Measurements from ENCODE around the gene CADPS2. TPM values are rescaled to one million over a fixed set of nuclear protein-coding genes. Genes with fewer than 3 reads are reported as not detected.
A peak's percentile ranks its signal among the peaks of the same experiment; 100 is the strongest.

The CADPS2 gene
- total RNA-seq, 2 donors from 2014 or later = 31.9 to 63.9 TPM

GRCh38 chr7:122889116-122889515 is 2.9 kb upstream of the CADPS2 start:
- Histone ChIP-seq H3K36me3 (replicated peaks in 1 of 2; ENCODE audit: insufficient read depth in 1 of 2, low read depth in 2 of 2) (no peaks in the 10 kb centered on the region), H3K4me3 (no peak overlapping the region), H3K9me3 (no peaks in the 10 kb centered on the region), H3K4me1 (peaks cover 11% of the 10 kb centered on the region), H3K27me3 (no peaks in the 10 kb centered on the region), H3K27ac (no peak overlapping the region)
- no peak for DNase-seq
- intact Hi-C loops (cut with DNase I) = no loop called here
- no peak for TF ChIP-seq CTCF (IDR thresholded peaks at IDR 0.05)
- TF ChIP-seq POLR2A (IDR thresholded peaks at IDR 0.05) = no peak
- WGBS, 2 donors = 96 to 100% methylated on average over 1 of the region's 1 CpG
- ATAC-seq = no peak

GRCh38 chr7:122887848-122888247 is 1.6 kb upstream of the CADPS2 start:
- H3K27ac ChIP-seq = peak overlapping the region in 1 of 4 donors; percentile 90
- H3K27me3 ChIP-seq = no peaks in the 10 kb centered on the region
- ATAC-seq = no peak
- H3K4me3 ChIP-seq = no peak overlapping the region
- H3K9me3 ChIP-seq = no peaks in the 10 kb centered on the region
- no peak for DNase-seq
- intact Hi-C loops (cut with DNase I) = no loop called here
- H3K36me3 ChIP-seq (replicated peaks in 1 of 2; ENCODE audit: insufficient read depth in 1 of 2, low read depth in 2 of 2) = no peaks in the 10 kb centered on the region
- H3K4me1 ChIP-seq = peaks cover 23% of the 10 kb centered on the region
- no peak for TF ChIP-seq CTCF (IDR thresholded peaks at IDR 0.05)
- TF ChIP-seq POLR2A (IDR thresholded peaks at IDR 0.05) = no peak

DNA sequence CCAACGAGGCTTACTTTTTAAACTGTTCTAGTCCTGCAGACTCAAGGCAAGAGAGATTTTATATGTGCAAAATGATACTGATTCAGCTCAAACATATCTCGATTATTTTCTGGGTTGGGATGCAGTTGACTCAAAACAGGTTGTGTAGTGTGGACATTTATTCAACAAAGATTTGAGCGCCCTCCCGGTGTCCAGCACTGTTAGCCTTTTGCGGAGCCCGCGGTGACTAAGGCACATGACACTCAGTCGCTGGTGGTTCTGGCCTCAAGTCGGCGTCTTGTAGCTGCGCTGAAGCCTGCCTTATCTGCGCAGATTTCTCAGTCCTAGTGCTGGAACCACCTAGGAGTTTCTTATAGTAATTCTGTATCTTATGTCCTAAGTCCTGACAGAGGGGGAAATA is 938 bp upstream of the CADPS2 start:
- no peaks in the 10 kb centered on the region for H3K27me3 ChIP-seq
- H3K27ac ChIP-seq = peak overlapping the region; percentile 90 to 98 (median 95)
- intact Hi-C loops (cut with DNase I) = no loop called here
- H3K9me3 ChIP-seq = no peaks in the 10 kb centered on the region
- peak; percentile 72 to 85 (median 82) for DNase-seq
- H3K4me3 ChIP-seq = peak overlapping the region in 1 of 2 donors; percentile 93
- no peak for TF ChIP-seq POLR2A (IDR thresholded peaks at IDR 0.05)
- peak in 5 of 7 experiments; percentile 6 to 50 (median 34) for TF ChIP-seq CTCF (IDR thresholded peaks at IDR 0.05)
- peak; percentile 62 for ATAC-seq
- no peaks in the 10 kb centered on the region for H3K36me3 ChIP-seq (replicated peaks in 1 of 2; ENCODE audit: insufficient read depth in 1 of 2, low read depth in 2 of 2)
- H3K4me1 ChIP-seq = peaks cover 29% of the 10 kb centered on the region
- WGBS, 2 donors = 0 to 1% methylated on average over 12 of the region's 12 CpGs

DNA sequence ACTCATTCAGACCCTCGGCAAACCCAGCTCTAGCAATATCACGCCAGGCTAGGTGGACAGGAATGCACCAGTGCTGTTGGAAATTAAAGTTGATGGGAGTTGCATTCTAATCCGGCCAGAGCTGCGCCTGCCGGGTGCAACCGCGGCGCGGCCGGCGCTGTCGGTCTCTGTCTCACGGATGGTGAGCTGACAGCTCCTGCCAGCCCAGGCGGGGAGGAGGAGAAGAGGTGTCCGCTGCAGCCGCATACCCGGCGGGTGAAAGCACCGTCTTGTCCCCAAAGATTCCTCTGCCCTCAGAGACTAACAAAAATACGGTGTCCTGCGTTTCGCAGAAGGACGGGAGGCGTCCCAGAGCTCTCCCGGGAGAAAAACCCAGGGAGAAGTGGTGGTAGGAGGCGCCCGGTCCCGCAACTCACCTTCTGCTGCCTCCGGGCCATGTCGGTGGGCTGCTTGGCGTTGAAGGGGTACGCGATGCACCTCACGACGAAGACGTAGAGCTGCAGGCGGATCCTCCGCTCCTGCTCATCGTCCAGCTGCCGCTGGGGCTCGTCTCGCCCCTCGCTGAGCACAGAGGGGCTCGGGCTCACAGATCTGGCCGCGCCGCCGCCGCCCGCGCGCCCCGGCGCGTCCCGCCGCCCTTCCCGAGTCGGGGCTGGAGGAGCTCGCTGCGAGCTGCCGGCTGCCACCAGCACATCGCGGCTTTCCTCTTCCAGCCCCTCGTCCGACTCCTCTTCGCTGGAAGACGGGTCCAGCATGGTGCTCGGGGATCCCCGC is 490 bp downstream of the CADPS2 start:
- 0 to 1% methylated on average over 5 to 69 of the region's 70 CpGs for WGBS, 2 donors
- H3K9me3 ChIP-seq = no peaks in the 10 kb centered on the region
- H3K27me3 ChIP-seq = no peaks in the 10 kb centered on the region
- H3K27ac ChIP-seq = peak overlapping the region; percentile 90 to 98 (median 95)
- TF ChIP-seq CTCF (IDR thresholded peaks at IDR 0.05) (peak in 4 of 7 experiments; percentile 8 to 27 (median 16)), POLR2A (IDR thresholded peaks at IDR 0.05) (no peak)
- DNase-seq (peak; percentile 30 to 41 (median 40)), ATAC-seq (peak; percentile 39)
- intact Hi-C loops (cut with DNase I) = no loop called here
- peaks cover 41% of the 10 kb centered on the region for H3K4me1 ChIP-seq
- peak overlapping the region; percentile 79 to 93 for H3K4me3 ChIP-seq
- no peaks in the 10 kb centered on the region for H3K36me3 ChIP-seq (replicated peaks in 1 of 2; ENCODE audit: insufficient read depth in 1 of 2, low read depth in 2 of 2)

DNA sequence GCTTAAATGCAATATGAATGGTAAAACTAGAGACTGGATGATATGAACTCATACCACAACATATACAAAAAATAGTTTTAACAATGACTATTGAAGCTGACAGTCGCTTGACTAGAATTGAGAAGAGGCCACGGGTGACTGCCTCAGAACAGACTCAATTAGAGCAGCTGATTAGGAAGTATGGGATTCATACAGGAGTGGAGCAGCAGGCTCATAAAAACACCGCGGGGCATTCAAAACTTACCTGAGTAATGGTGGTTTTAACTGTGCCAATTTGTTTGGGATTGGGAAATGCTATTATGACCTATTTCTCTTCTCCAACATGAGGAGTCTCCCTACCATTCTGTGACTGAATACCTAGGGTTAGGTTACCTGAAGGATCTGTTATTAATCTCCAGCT is 2.1 kb downstream of the CADPS2 start:
- WGBS, 2 donors = 15 to 22% methylated on average over 4 of the region's 4 CpGs
- no peak overlapping the region for H3K4me3 ChIP-seq
- peaks cover 49% of the 10 kb centered on the region for H3K4me1 ChIP-seq
- DNase-seq (peak in 2 of 4 donors; percentile 10 to 20), ATAC-seq (no peak)
- TF ChIP-seq POLR2A (IDR thresholded peaks at IDR 0.05) (no peak), CTCF (IDR thresholded peaks at IDR 0.05) (no peak)
- no peaks in the 10 kb centered on the region for H3K27me3 ChIP-seq
- H3K9me3 ChIP-seq = no peaks in the 10 kb centered on the region
- no peaks in the 10 kb centered on the region for H3K36me3 ChIP-seq (replicated peaks in 1 of 2; ENCODE audit: insufficient read depth in 1 of 2, low read depth in 2 of 2)
- peak overlapping the region in 3 of 4 donors; percentile 5 to 97 (median 54) for H3K27ac ChIP-seq
- intact Hi-C loops (cut with DNase I) = no loop called here

Measured in body of pancreas (tissue), 4 donors.